OCI-LY3 (cell line): ENCODE measurements around the gene GPR183.

Source experiments
- H2AFZ ChIP-seq: fragments of 200-600, 300-600 bp; shearing (Covaris generic); 2 replicates; pipeline ENCODE4 v1.6.0; 2014; ENCODE audit warnings: antibody characterized with exemption, low read depth, low read length
- H3K27ac ChIP-seq: fragments of 200-600, 300-600 bp; sonication (generic); 2 replicates; pipeline ENCODE4 v1.5.1; 2014; ENCODE audit warnings: mild to moderate bottlenecking, low read length, moderate library complexity, mixed read lengths
- H3K27me3 ChIP-seq: fragments of 200-600, 300-600 bp; sonication (generic); 2 replicates; pipeline ENCODE4 v1.6.1; 2014; ENCODE audit warnings: low read depth, low read length, mixed read lengths
- H3K36me3 ChIP-seq: fragments of 200-600, 300-600 bp; sonication (generic); replicated peaks from 2 replicates; pipeline ENCODE3; 2014; ENCODE audit warnings: low read depth, low read length, mixed read lengths
- H3K4me1 ChIP-seq: fragments of 300-600, 200-600 bp; sonication (generic); 2 replicates; pipeline ENCODE4 v1.6.1; 2014; ENCODE audit warnings: low read length, mixed read lengths
- H3K4me2 ChIP-seq: fragments of 200-600, 300-600 bp; sonication (generic); 2 replicates; pipeline ENCODE4 v1.6.1; 2014; ENCODE audit warnings: low read length, mixed read lengths
- H3K4me3 ChIP-seq: fragments of 300-600, 200-600 bp; sonication (generic); 2 replicates; pipeline ENCODE4 v1.5.1; 2014; ENCODE audit warnings: antibody characterized with exemption, mild to moderate bottlenecking, low read length, moderate library complexity
- H3K79me2 ChIP-seq: fragments of 300-600, 200-600 bp; shearing (Covaris generic); 2 replicates; pipeline ENCODE4 v1.6.1; 2014; ENCODE audit warnings: mild to moderate bottlenecking, low read length, mixed read lengths
- H3K9ac ChIP-seq: fragments of 300-600, 200-600 bp; shearing (Covaris generic); 2 replicates; pipeline ENCODE4 v1.6.0; 2014; ENCODE audit warnings: mild to moderate bottlenecking, low read length, moderate library complexity
- H3K9me3 ChIP-seq: fragments of 200-600, 300-600 bp; shearing (Covaris generic); 2 replicates; pipeline ENCODE4 v1.6.1; 2014; ENCODE audit warnings: low read length, mixed read lengths; ENCODE audit not compliant: insufficient read depth
- H4K20me1 ChIP-seq: fragments of 200-600, 300-600 bp; sonication (generic); 2 replicates; pipeline ENCODE4 v1.6.1; 2016; ENCODE audit warnings: low read length, mixed read lengths; ENCODE audit not compliant: insufficient read depth
- CTCF ChIP-seq: fragments of 200-600, 300-600 bp; sonication (generic); IDR thresholded peaks from 2 replicates; pipeline ENCODE4 v1.5.1; 2014; ENCODE audit warnings: antibody characterized with exemption, low read length, low read depth
- EZH2phosphoT487 ChIP-seq: fragments of 200-600 bp; shearing (Covaris generic); IDR thresholded peaks from 2 replicates; pipeline ENCODE4 v1.6.1; 2018; ENCODE audit warnings: antibody characterized with exemption, mixed run types, low read depth

GPR183 gene

GRCh38 chr13:99299920-99300341 is 7.3 kb downstream of the GPR183 start:
- peaks cover 97% of the 10 kb centered on the region for H4K20me1 ChIP-seq
- no peak overlapping the region for H2AFZ ChIP-seq
- H3K36me3 ChIP-seq = peaks cover 50% of the 10 kb centered on the region
- peak overlapping the region; percentile 69 for H3K4me2 ChIP-seq
- peaks cover 94% of the 10 kb centered on the region for H3K79me2 ChIP-seq
- peak overlapping the region; percentile 16; the same call in 1 of the 2 replicates for H3K9ac ChIP-seq
- no peaks in the 10 kb centered on the region for H3K9me3 ChIP-seq
- TF ChIP-seq CTCF (no peak), EZH2phosphoT487 (no peak)
- H3K27ac ChIP-seq = peak overlapping the region; percentile 71
- H3K4me1 ChIP-seq = peaks cover 97% of the 10 kb centered on the region
- peak overlapping the region; percentile 35 for H3K4me3 ChIP-seq
- no peaks in the 10 kb centered on the region; the same call in 1 of the 2 replicates for H3K27me3 ChIP-seq

GRCh38 chr13:99299256-99299919 is 7.8 kb downstream of the GPR183 start:
- peak overlapping the region; percentile 69 for H3K4me2 ChIP-seq
- H4K20me1 ChIP-seq = peaks cover 97% of the 10 kb centered on the region
- peaks cover 93% of the 10 kb centered on the region for H3K4me1 ChIP-seq
- TF ChIP-seq EZH2phosphoT487 (no peak), CTCF (no peak)
- peak overlapping the region; percentile 20 for H3K9ac ChIP-seq
- H3K27me3 ChIP-seq = no peaks in the 10 kb centered on the region; the same call in 1 of the 2 replicates
- H3K79me2 ChIP-seq = peaks cover 91% of the 10 kb centered on the region
- peak overlapping the region; percentile 71 for H3K27ac ChIP-seq
- H3K4me3 ChIP-seq = peak overlapping the region; percentile 35
- H3K36me3 ChIP-seq = peaks cover 49% of the 10 kb centered on the region
- no peaks in the 10 kb centered on the region for H3K9me3 ChIP-seq
- no peak overlapping the region for H2AFZ ChIP-seq

- Histone ChIP-seq H3K27ac (peak overlapping the region; percentile 57; the same call in 1 of the 2 replicates), H3K4me2 (peak overlapping the region; percentile 69), H3K27me3 (no peaks in the 10 kb centered on the region), H4K20me1 (peaks cover 97% of the 10 kb centered on the region), H3K4me3 (peak overlapping the region; percentile 34; the same call in 1 of the 2 replicates), H3K9me3 (no peaks in the 10 kb centered on the region), H3K9ac (0 out of 2 replicates have a peak overlapping the region, but pooled peaks have one; percentile 6), H3K79me2 (peaks cover 88% of the 10 kb centered on the region), H3K36me3 (peaks cover 49% of the 10 kb centered on the region), H3K4me1 (peaks cover 80% of the 10 kb centered on the region), H2AFZ (no peak overlapping the region)
- no peak for TF ChIP-seq EZH2phosphoT487
- no peak for TF ChIP-seq CTCF
Measured at GRCh38 chr13:99298056-99298455, 9.1 kb downstream of the GPR183 start.

- H3K79me2 ChIP-seq = peaks cover 85% of the 10 kb centered on the region
- peaks cover 49% of the 10 kb centered on the region for H3K36me3 ChIP-seq
- TF ChIP-seq EZH2phosphoT487 (no peak), CTCF (no peak)
- no peak overlapping the region for H2AFZ ChIP-seq
- peaks cover 73% of the 10 kb centered on the region for H3K4me1 ChIP-seq
- peak overlapping the region; percentile 69 for H3K4me2 ChIP-seq
- H3K9ac ChIP-seq = peak overlapping the region; percentile 6; the same call in 1 of the 2 replicates
- peak overlapping the region; percentile 34 for H3K4me3 ChIP-seq
- H3K27ac ChIP-seq = peak overlapping the region; percentile 57
- H3K27me3 ChIP-seq = no peaks in the 10 kb centered on the region
- H4K20me1 ChIP-seq = peaks cover 97% of the 10 kb centered on the region
- H3K9me3 ChIP-seq = no peaks in the 10 kb centered on the region
Measured at GRCh38 chr13:99297331-99297730, 9.9 kb downstream of the GPR183 start.
